ENCODE data around the gene TAX1BP1. TPM values are rescaled to one million over a fixed set of nuclear protein-coding genes. Genes with fewer than 3 reads are reported as not detected.
A peak's percentile ranks its signal among the peaks of the same experiment; 100 is the strongest.

Gene TAX1BP1
- total and polyA plus RNA-seq, 2 of the 13 experiments (the other 11 are each of a cell fraction or from before 2014, with no cell fraction given) = 95.2 to 98.9 TPM

DNA sequence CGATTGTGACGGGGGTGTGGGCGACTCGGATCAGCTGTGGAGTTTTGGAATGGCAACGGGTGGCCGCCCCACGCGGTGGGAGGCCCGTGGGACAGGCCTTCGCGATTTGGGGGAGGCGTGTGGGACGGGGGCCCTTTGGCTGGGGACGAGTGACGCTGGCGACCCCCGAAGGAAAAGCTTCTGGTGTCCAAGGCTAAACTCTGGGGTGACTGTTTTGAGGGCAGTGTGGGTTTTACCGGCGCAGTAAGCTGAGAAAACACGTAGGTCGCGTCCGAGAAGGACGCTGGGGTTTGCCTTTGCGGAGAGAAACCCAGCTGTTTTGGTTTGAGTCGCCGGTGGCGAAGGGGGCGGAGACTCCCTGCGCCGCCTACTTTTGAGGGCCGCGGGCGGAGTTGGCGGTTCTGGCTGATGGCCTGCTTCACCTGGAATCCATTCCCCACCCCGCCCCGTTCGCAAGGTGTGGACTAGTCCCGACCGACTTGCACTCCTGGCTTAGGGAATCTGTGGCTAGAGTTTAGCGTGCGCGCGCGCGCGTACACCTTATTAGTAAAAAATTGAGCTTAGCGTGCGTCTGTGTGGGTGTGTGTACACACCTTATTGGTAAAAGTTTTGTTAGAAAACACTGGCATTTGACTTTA, 606 bp downstream of the TAX1BP1 start (continued):
- TF ChIP-seq GTF3A (CRISPR knock-in tag; conservative IDR thresholded peaks at IDR 0.05) (0 out of 2 replicates have a peak, but pooled peaks have one; percentile 51), ZNF17 (CRISPR knock-in tag; IDR thresholded peaks at IDR 0.05) (no peak), ZBTB1 (CRISPR knock-in tag; IDR thresholded peaks at IDR 0.05; ENCODE audit: borderline replicate concordance) (no peak), KMT2A (CRISPR knock-in tag; IDR thresholded peaks at IDR 0.05) (peak; percentile 83), TRIM24 (CRISPR knock-in tag; IDR thresholded peaks at IDR 0.05) (no peak), ESRRA (CRISPR knock-in tag; IDR thresholded peaks at IDR 0.05; ENCODE audit: low read depth) (no peak), ZEB1 (IDR thresholded peaks at IDR 0.05; ENCODE audit: insufficient replicate concordance, low read depth) (peak; percentile 95), CBX2 (IDR thresholded peaks at IDR 0.05; ENCODE audit: low read depth, low read length) (no peak), CBX2 (CRISPR knock-in tag; IDR thresholded peaks at IDR 0.05; ENCODE audit: low read depth) (no peak), ZNF766 (CRISPR knock-in tag; IDR thresholded peaks at IDR 0.05; ENCODE audit: borderline replicate concordance) (no peak)
- TF ChIP-seq, protein P1, sequence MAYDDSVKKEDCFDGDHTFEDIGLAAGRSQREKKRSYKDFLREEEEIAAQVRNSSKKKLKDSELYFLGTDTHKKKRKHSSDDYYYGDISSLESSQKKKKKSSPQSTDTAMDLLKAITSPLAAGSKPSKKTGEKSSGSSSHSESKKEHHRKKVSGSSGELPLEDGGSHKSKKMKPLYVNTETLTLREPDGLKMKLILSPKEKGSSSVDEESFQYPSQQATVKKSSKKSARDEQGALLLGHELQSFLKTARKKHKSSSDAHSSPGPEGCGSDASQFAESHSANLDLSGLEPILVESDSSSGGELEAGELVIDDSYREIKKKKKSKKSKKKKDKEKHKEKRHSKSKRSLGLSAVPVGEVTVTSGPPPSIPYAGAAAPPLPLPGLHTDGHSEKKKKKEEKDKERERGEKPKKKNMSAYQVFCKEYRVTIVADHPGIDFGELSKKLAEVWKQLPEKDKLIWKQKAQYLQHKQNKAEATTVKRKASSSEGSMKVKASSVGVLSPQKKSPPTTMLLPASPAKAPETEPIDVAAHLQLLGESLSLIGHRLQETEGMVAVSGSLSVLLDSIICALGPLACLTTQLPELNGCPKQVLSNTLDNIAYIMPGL (CRISPR knock-in tag; IDR thresholded peaks at IDR 0.05; ENCODE audit: borderline replicate concordance in 1 of 2, low read depth in 1 of 2) = peak; percentile 13 to 71; a peak in 1 of 4 replicates
- TF ChIP-seq, protein P2, sequence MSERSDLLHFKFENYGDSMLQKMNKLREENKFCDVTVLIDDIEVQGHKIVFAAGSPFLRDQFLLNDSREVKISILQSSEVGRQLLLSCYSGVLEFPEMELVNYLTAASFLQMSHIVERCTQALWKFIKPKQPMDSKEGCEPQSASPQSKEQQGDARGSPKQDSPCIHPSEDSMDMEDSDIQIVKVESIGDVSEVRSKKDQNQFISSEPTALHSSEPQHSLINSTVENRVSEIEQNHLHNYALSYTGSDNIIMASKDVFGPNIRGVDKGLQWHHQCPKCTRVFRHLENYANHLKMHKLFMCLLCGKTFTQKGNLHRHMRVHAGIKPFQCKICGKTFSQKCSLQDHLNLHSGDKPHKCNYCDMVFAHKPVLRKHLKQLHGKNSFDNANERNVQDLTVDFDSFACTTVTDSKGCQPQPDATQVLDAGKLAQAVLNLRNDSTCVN (CRISPR knock-in tag; IDR thresholded peaks at IDR 0.05; ENCODE audit: borderline replicate concordance) = no peak
- TF ChIP-seq, protein P3, sequence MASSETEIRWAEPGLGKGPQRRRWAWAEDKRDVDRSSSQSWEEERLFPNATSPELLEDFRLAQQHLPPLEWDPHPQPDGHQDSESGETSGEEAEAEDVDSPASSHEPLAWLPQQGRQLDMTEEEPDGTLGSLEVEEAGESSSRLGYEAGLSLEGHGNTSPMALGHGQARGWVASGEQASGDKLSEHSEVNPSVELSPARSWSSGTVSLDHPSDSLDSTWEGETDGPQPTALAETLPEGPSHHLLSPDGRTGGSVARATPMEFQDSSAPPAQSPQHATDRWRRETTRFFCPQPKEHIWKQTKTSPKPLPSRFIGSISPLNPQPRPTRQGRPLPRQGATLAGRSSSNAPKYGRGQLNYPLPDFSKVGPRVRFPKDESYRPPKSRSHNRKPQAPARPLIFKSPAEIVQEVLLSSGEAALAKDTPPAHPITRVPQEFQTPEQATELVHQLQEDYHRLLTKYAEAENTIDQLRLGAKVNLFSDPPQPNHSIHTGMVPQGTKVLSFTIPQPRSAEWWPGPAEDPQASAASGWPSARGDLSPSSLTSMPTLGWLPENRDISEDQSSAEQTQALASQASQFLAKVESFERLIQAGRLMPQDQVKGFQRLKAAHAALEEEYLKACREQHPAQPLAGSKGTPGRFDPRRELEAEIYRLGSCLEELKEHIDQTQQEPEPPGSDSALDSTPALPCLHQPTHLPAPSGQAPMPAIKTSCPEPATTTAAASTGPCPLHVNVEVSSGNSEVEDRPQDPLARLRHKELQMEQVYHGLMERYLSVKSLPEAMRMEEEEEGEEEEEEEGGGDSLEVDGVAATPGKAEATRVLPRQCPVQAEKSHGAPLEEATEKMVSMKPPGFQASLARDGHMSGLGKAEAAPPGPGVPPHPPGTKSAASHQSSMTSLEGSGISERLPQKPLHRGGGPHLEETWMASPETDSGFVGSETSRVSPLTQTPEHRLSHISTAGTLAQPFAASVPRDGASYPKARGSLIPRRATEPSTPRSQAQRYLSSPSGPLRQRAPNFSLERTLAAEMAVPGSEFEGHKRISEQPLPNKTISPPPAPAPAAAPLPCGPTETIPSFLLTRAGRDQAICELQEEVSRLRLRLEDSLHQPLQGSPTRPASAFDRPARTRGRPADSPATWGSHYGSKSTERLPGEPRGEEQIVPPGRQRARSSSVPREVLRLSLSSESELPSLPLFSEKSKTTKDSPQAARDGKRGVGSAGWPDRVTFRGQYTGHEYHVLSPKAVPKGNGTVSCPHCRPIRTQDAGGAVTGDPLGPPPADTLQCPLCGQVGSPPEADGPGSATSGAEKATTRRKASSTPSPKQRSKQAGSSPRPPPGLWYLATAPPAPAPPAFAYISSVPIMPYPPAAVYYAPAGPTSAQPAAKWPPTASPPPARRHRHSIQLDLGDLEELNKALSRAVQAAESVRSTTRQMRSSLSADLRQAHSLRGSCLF (CRISPR knock-in tag; IDR thresholded peaks at IDR 0.05; ENCODE audit: borderline replicate concordance) = no peak
- TF ChIP-seq, protein P4, sequence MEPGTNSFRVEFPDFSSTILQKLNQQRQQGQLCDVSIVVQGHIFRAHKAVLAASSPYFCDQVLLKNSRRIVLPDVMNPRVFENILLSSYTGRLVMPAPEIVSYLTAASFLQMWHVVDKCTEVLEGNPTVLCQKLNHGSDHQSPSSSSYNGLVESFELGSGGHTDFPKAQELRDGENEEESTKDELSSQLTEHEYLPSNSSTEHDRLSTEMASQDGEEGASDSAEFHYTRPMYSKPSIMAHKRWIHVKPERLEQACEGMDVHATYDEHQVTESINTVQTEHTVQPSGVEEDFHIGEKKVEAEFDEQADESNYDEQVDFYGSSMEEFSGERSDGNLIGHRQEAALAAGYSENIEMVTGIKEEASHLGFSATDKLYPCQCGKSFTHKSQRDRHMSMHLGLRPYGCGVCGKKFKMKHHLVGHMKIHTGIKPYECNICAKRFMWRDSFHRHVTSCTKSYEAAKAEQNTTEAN (CRISPR knock-in tag; conservative IDR thresholded peaks at IDR 0.05) = peak; percentile 77
- TF ChIP-seq, protein P5, sequence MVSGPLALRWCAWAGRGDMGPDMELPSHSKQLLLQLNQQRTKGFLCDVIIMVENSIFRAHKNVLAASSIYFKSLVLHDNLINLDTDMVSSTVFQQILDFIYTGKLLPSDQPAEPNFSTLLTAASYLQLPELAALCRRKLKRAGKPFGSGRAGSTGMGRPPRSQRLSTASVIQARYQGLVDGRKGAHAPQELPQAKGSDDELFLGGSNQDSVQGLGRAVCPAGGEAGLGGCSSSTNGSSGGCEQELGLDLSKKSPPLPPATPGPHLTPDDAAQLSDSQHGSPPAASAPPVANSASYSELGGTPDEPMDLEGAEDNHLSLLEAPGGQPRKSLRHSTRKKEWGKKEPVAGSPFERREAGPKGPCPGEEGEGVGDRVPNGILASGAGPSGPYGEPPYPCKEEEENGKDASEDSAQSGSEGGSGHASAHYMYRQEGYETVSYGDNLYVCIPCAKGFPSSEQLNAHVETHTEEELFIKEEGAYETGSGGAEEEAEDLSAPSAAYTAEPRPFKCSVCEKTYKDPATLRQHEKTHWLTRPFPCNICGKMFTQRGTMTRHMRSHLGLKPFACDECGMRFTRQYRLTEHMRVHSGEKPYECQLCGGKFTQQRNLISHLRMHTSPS (CRISPR knock-in tag; IDR thresholded peaks at IDR 0.05; ENCODE audit: low read depth) = no peak
- TF ChIP-seq, protein P6, sequence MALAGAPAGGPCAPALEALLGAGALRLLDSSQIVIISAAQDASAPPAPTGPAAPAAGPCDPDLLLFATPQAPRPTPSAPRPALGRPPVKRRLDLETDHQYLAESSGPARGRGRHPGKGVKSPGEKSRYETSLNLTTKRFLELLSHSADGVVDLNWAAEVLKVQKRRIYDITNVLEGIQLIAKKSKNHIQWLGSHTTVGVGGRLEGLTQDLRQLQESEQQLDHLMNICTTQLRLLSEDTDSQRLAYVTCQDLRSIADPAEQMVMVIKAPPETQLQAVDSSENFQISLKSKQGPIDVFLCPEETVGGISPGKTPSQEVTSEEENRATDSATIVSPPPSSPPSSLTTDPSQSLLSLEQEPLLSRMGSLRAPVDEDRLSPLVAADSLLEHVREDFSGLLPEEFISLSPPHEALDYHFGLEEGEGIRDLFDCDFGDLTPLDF (CRISPR knock-in tag; IDR thresholded peaks at IDR 0.05) = peak; percentile 48; the same call in 1 of the 2 replicates
